ENCODE measurements around the gene MALT1.
"Not testable (repeated sequence)": the region's sequence is repeated elsewhere in the genome, so short reads cannot be mapped to it uniquely, and the experiment has no call there.

The MALT1 gene

GRCh38 chr18:58776541-58776940 is 105.3 kb downstream of the MALT1 start:
- not testable (repeated sequence) for DNase-seq (ENCODE audit: low read depth)

GRCh38 chr18:58777471-58777870 is 106.2 kb downstream of the MALT1 start:
- no peak for DNase-seq (ENCODE audit: low read depth)

GRCh38 chr18:58779529-58779928 is 108.3 kb downstream of the MALT1 start:
- DNase-seq (ENCODE audit: low read depth) = no peak

GRCh38 chr18:58780045-58780444 is 108.8 kb downstream of the MALT1 start:
- DNase-seq (ENCODE audit: low read depth) = no peak

GRCh38 chr18:58781627-58782194 is 110.4 kb downstream of the MALT1 start:
- DNase-seq (ENCODE audit: low read depth) = peak; percentile 19

- no peak for DNase-seq (ENCODE audit: low read depth)
Observed at GRCh38 chr18:58784601-58785137, 113.4 kb downstream of the MALT1 start.

GRCh38 chr18:58785171-58785805 is 114.0 kb downstream of the MALT1 start:
- no peak for DNase-seq (ENCODE audit: low read depth)

- no peak for DNase-seq (ENCODE audit: low read depth)
Observed at GRCh38 chr18:58785870-58786269, 114.6 kb downstream of the MALT1 start.

- DNase-seq (ENCODE audit: low read depth) = no peak
Observed at GRCh38 chr18:58787536-58788149, 116.4 kb downstream of the MALT1 start.

GRCh38 chr18:58788470-58788869 is 117.2 kb downstream of the MALT1 start:
- no peak for DNase-seq (ENCODE audit: low read depth)

- no peak for DNase-seq (ENCODE audit: low read depth)
Observed at GRCh38 chr18:58788971-58789875, 118.0 kb downstream of the MALT1 start.

GRCh38 chr18:58789876-58790240 is 118.6 kb downstream of the MALT1 start:
- DNase-seq (ENCODE audit: low read depth) = no peak

GRCh38 chr18:58792086-58792485 is 120.8 kb downstream of the MALT1 start:
- DNase-seq (ENCODE audit: low read depth) = no peak

- DNase-seq (ENCODE audit: low read depth) = no peak
Observed at GRCh38 chr18:58793361-58793760, 122.1 kb downstream of the MALT1 start.

GRCh38 chr18:58796220-58796619 is 125.0 kb downstream of the MALT1 start:
- no peak for DNase-seq (ENCODE audit: low read depth)

- no peak for DNase-seq (ENCODE audit: low read depth)
Observed at GRCh38 chr18:58800582-58800981, 129.3 kb downstream of the MALT1 start.

GRCh38 chr18:58802959-58803358 is 131.7 kb downstream of the MALT1 start:
- DNase-seq (ENCODE audit: low read depth) = no peak

- DNase-seq (ENCODE audit: low read depth) = no peak
Observed at GRCh38 chr18:58803978-58804377, 132.7 kb downstream of the MALT1 start.
